Astrocyte (in vitro differentiated cells and primary cell): ENCODE measurements around the gene DHH. TPM values are rescaled to one million over a fixed set of nuclear protein-coding genes. Genes with fewer than 3 reads are reported as not detected.
"Not testable (repeated sequence)": the region's sequence is repeated elsewhere in the genome, so short reads cannot be mapped to it uniquely, and the experiment has no call there.

Source experiments
- DNase-seq: peaks from one replicate; pipeline ENCODE4 v3.0.0-alpha.2; 2010; ENCODE audit warnings: low read depth
- FAIRE-seq: peaks from 2 replicates; lab custom pipeline; 2011; peaks lifted over from hg19 to GRCh38; lab: Jason Lieb, UNC
- H2AFZ ChIP-seq: 2 replicates; pipeline ENCODE4 v1.6.0; 2012; ENCODE audit warnings: low read depth, low read length, inconsistent platforms
- H3K27ac ChIP-seq: 2 replicates; pipeline ENCODE4 v1.5.1; 2011; ENCODE audit warnings: low read depth, low read length, inconsistent platforms
- H3K27me3 ChIP-seq: 2 replicates; pipeline ENCODE4 v1.6.0; 2011; ENCODE audit warnings: low read length, inconsistent platforms; ENCODE audit not compliant: insufficient read depth
- H3K36me3 ChIP-seq: 2 replicates; pipeline ENCODE4 v1.5.1; 2011; ENCODE audit warnings: low read length, inconsistent platforms; ENCODE audit not compliant: insufficient read depth
- H3K4me1 ChIP-seq: 2 replicates; pipeline ENCODE4 v1.5.1; 2011; ENCODE audit warnings: low read length, inconsistent platforms; ENCODE audit not compliant: insufficient read depth
- H3K4me2 ChIP-seq: 2 replicates; pipeline ENCODE4 v1.6.0; 2012; ENCODE audit warnings: low read length, inconsistent platforms
- H3K4me3 ChIP-seq: 2 replicates; pipeline ENCODE4 v1.5.1; 2011; ENCODE audit warnings: low read depth, mild to moderate bottlenecking, low read length, inconsistent platforms; ENCODE audit not compliant: insufficient read depth
- H3K79me2 ChIP-seq: 2 replicates; pipeline ENCODE4 v1.6.0; 2012; ENCODE audit warnings: mild to moderate bottlenecking, low read length, inconsistent platforms; ENCODE audit not compliant: insufficient read depth
- H3K9ac ChIP-seq: 2 replicates; pipeline ENCODE4 v1.6.0; 2012; ENCODE audit warnings: mild to moderate bottlenecking, low read length, inconsistent platforms
- H3K9me3 ChIP-seq: 2 replicates; pipeline ENCODE4 v1.5.1; 2012; ENCODE audit warnings: low read depth, mild to moderate bottlenecking, low read length, inconsistent platforms; ENCODE audit not compliant: insufficient read depth
- H4K20me1 ChIP-seq: 2 replicates; pipeline ENCODE4 v1.6.0; 2012; ENCODE audit warnings: low read length, inconsistent platforms; ENCODE audit not compliant: insufficient read depth
- H3K27ac Mint-ChIP-seq: one replicate; pipeline ENCODE4 v1.8.0; 2021; ENCODE audit warnings: mild to moderate bottlenecking, mixed read lengths; ENCODE audit not compliant: unreplicated experiment
- H3K27me3 Mint-ChIP-seq: one replicate; pipeline ENCODE4 v1.8.0; 2021; ENCODE audit warnings: low read depth, mixed read lengths; ENCODE audit not compliant: unreplicated experiment
- H3K36me3 Mint-ChIP-seq: one replicate; pipeline ENCODE4 v1.8.0; 2021; ENCODE audit warnings: low read depth, mixed read lengths; ENCODE audit not compliant: unreplicated experiment
- H3K4me1 Mint-ChIP-seq: one replicate; pipeline ENCODE4 v1.8.0; 2021; ENCODE audit warnings: low read depth, mixed read lengths; ENCODE audit not compliant: unreplicated experiment
- H3K4me3 Mint-ChIP-seq: one replicate; pipeline ENCODE4 v1.8.0; 2021; ENCODE audit warnings: mild to moderate bottlenecking, moderate library complexity, mixed read lengths; ENCODE audit not compliant: unreplicated experiment
- H3K9me3 Mint-ChIP-seq: one replicate; pipeline ENCODE4 v1.8.0; 2021; ENCODE audit warnings: mild to moderate bottlenecking, mixed read lengths; ENCODE audit not compliant: unreplicated experiment
- EZH2 ChIP-seq: IDR thresholded peaks from 2 replicates; pipeline ENCODE4 v1.6.1; 2012; ENCODE audit warnings: mild to moderate bottlenecking, low read length, inconsistent platforms; ENCODE audit not compliant: insufficient read depth
- total RNA-seq: library from RNA; stranded (reverse); gene quantifications from 2 replicates; pipeline ENCODE4 v1.2.1, GENCODE V29; 2021
- TF ChIP-seq, protein P1 (sequence below): IDR thresholded peaks from 2 replicates; pipeline ENCODE4 v1.5.1; 2011; ENCODE audit warnings: low read depth, mild to moderate bottlenecking, inconsistent platforms, low read length, moderate library complexity; ENCODE audit not compliant: insufficient read depth

The DHH gene
- total RNA-seq, 1 donor from 2014 or later: 0.16 TPM

DNA sequence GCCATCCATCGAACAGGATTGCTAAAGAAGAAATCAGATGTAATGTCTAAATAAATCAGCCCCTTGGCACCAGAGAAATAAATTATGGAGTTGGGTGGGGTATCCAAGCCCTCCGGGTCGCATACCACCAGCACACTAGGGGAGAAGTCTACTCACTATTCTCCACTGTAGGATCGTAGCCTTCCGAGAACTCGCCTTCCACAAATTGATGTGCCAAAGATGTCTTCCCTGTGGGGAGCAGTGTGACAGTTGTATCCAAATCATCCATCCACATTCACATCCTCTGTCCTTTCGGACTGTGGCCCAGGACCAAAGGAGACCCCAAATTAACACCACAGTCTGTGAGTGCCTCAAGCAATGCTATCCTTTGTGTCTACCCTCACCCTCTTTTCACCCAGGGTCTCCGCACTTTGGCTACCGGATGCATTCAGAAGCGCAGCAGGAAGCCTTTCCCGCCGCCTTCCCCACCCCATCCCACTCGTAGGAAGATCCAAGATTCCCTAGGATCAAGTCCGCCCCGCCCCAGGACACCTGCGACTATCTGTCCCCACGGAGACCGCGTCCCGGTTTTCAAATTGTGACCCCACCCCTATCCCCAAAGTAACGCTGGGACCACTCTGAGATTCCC, 25.6 kb downstream of the DHH start:
- Mint-ChIP-seq H3K36me3 (peaks cover 2% of the 10 kb centered on the region), H3K27me3 (peaks cover 12% of the 10 kb centered on the region), H3K27ac (peak overlapping the region; percentile 74), H3K9me3 (no peaks in the 10 kb centered on the region), H3K4me1 (peaks cover 1% of the 10 kb centered on the region), H3K4me3 (peak overlapping the region; percentile 95)
- H3K27me3 ChIP-seq: no peaks in the 10 kb centered on the region
- H3K9ac ChIP-seq: peak overlapping the region; percentile 78
- H3K79me2 ChIP-seq: no peaks in the 10 kb centered on the region
- no peak for TF ChIP-seq EZH2
- TF ChIP-seq, protein P1, sequence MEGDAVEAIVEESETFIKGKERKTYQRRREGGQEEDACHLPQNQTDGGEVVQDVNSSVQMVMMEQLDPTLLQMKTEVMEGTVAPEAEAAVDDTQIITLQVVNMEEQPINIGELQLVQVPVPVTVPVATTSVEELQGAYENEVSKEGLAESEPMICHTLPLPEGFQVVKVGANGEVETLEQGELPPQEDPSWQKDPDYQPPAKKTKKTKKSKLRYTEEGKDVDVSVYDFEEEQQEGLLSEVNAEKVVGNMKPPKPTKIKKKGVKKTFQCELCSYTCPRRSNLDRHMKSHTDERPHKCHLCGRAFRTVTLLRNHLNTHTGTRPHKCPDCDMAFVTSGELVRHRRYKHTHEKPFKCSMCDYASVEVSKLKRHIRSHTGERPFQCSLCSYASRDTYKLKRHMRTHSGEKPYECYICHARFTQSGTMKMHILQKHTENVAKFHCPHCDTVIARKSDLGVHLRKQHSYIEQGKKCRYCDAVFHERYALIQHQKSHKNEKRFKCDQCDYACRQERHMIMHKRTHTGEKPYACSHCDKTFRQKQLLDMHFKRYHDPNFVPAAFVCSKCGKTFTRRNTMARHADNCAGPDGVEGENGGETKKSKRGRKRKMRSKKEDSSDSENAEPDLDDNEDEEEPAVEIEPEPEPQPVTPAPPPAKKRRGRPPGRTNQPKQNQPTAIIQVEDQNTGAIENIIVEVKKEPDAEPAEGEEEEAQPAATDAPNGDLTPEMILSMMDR: no peak
- no peaks in the 10 kb centered on the region for H3K36me3 ChIP-seq
- peaks cover 8% of the 10 kb centered on the region for H3K4me1 ChIP-seq
- no peak for FAIRE-seq
- H3K9me3 ChIP-seq: no peaks in the 10 kb centered on the region
- peak overlapping the region; percentile 97 for H2AFZ ChIP-seq
- H3K27ac ChIP-seq: no peak overlapping the region
- H4K20me1 ChIP-seq: no peaks in the 10 kb centered on the region
- no peak for DNase-seq
- H3K4me3 ChIP-seq: peak overlapping the region; percentile 86
- H3K4me2 ChIP-seq: peak overlapping the region; percentile 95

DNA sequence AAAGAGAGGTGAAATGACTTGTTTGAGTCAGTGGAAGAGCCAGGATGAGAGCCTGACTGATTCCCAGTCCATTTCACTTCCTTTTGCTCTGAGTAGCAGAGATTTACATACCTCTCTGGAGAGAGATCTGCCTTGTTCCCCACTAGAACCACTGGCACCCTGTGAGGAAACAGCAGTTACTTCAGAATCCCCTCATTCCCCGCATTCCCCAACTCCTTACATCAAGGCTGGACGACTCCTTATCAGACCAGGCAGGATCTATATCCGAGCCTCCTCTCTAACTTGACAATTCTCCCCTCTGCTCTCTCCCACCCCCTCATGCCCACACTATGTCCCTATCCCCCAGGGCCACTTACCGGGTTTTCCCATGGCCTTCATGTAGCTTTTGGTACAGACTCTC, 28.5 kb downstream of the DHH start:
- Histone ChIP-seq H3K27ac (no peak overlapping the region), H2AFZ (no peak overlapping the region), H3K9ac (no peak overlapping the region), H3K36me3 (no peaks in the 10 kb centered on the region), H3K4me3 (no peak overlapping the region), H3K9me3 (no peaks in the 10 kb centered on the region), H3K4me1 (peaks cover 12% of the 10 kb centered on the region), H3K79me2 (peaks cover 6% of the 10 kb centered on the region), H3K4me2 (no peak overlapping the region), H4K20me1 (no peaks in the 10 kb centered on the region), H3K27me3 (no peaks in the 10 kb centered on the region)
- Mint-ChIP-seq H3K9me3 (no peaks in the 10 kb centered on the region), H3K4me1 (peaks cover 1% of the 10 kb centered on the region), H3K36me3 (peaks cover 4% of the 10 kb centered on the region), H3K27me3 (peaks cover 8% of the 10 kb centered on the region), H3K27ac (no peak overlapping the region), H3K4me3 (peak overlapping the region; percentile 14)
- no peak for TF ChIP-seq EZH2
- TF ChIP-seq, protein P1: no peak
- FAIRE-seq (no peak), DNase-seq (no peak)

DNA sequence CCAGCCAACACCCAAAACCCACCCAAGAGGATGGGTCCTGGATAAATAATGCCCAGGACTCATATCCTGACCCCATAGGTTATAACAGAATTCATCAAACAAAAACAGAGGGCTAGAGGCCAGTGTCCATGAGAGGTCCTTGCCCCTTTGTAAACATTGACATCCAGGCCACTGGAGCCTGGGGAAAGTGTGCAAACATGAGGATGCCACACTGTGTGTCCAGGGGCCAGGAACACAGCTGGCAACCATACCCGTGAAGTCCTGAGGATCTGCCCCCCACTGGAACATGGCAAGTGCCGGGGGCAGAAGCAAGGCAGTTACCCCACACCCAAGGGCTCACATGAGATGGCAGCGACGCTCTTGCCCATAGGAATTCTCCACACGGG, 29.8 kb downstream of the DHH start:
- Mint-ChIP-seq H3K4me3 (no peak overlapping the region), H3K27me3 (peaks cover 8% of the 10 kb centered on the region), H3K36me3 (peaks cover 4% of the 10 kb centered on the region), H3K4me1 (peaks cover 1% of the 10 kb centered on the region), H3K27ac (no peak overlapping the region), H3K9me3 (no peaks in the 10 kb centered on the region)
- Histone ChIP-seq H2AFZ (no peak overlapping the region), H3K4me3 (no peak overlapping the region), H3K27ac (no peak overlapping the region), H3K4me2 (no peak overlapping the region), H3K4me1 (peaks cover 13% of the 10 kb centered on the region), H3K9ac (no peak overlapping the region), H3K9me3 (no peaks in the 10 kb centered on the region), H3K79me2 (peaks cover 16% of the 10 kb centered on the region), H3K27me3 (no peaks in the 10 kb centered on the region), H3K36me3 (no peaks in the 10 kb centered on the region), H4K20me1 (no peaks in the 10 kb centered on the region)
- DNase-seq (no peak), FAIRE-seq (no peak)
- no peak for TF ChIP-seq EZH2
- TF ChIP-seq, protein P1: no peak

DNA sequence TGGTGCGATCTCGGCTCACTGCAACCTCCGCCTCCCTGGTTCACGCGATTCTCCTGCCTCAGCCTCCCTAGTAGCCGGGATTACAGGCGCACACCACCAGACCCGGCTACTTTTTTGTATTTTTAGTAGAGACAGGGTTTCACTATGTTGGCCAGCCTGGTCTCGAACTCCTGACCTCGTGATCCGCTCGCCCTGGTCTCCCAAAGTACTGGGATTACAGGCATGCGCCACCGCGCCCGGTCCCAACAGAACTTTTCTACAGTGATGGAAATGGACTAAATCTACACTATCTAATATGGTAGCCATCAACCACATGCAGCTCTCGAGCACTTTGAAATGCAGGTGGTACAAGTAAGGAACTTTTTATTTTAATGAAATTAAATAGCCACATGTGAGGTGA, 32.7 kb downstream of the DHH start:
- Mint-ChIP-seq H3K4me3 (peak overlapping the region; percentile 96), H3K4me1 (peaks cover 15% of the 10 kb centered on the region)
- not testable (repeated sequence) for H3K36me3 ChIP-seq, H3K9me3 Mint-ChIP-seq, H3K27ac ChIP-seq, FAIRE-seq, H3K27me3 Mint-ChIP-seq, H3K27ac Mint-ChIP-seq, H3K9ac ChIP-seq, H3K9me3 ChIP-seq, H2AFZ ChIP-seq, H3K4me3 ChIP-seq, H3K27me3 ChIP-seq, H3K36me3 Mint-ChIP-seq, DNase-seq, H3K4me2 ChIP-seq
- Histone ChIP-seq H3K79me2 (peaks cover 44% of the 10 kb centered on the region), H4K20me1 (peaks cover 28% of the 10 kb centered on the region), H3K4me1 (peaks cover 25% of the 10 kb centered on the region)
